ENCODE data around the gene MYZAP.

Gene MYZAP

GRCh38 chr15:57697588-57697987, 105.9 kb downstream of the MYZAP start:
- no peak for DNase-seq (ENCODE audit: low spot score)

DNA sequence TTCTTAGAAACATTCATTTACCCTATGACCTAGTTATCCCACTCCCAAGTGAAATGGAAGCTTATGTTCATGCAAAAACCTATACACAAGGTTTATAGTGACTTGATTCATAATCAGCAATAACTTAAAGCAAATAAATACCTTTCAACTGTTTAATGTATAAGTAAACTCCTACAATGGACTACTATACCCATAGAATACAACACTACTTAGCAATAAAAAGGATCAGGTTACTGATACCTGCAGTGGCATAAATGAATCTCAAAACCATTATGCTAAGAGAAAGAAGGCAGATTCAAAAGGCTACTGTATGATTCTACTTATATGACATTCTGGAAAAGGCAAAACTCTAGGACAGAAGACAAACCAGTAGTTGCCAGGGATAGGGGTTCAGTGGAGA, 106.5 kb downstream of the MYZAP start:
- DNase-seq (ENCODE audit: low spot score), result no peak

- DNase-seq (ENCODE audit: low spot score), result no peak
These were observed 107.3 kb downstream of the MYZAP start for GRCh38 chr15:57698991-57699390.

- DNase-seq (ENCODE audit: low spot score), result no peak
These were observed 111.7 kb downstream of the MYZAP start for GRCh38 chr15:57703387-57703786.

DNA sequence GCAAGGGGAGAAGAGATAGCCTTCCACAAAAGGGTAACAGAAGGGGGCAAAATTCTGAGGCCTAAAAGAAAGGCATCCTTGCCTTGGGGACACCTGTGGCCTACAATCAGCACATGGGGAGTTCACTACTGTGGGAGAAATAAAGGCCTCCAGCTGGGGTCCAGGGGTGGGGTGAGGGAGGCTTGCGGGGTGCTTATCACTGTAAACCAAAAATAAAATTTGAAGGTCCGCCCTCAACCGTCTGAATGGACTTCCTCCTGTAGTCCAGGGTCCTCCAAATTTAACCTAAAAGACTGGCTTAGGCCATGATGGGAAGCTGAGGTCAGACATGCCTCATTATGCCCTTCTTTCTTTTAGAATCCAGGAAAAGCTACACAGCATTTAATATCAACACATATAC, 112.7 kb downstream of the MYZAP start:
- DNase-seq (ENCODE audit: low spot score), result no peak

DNA sequence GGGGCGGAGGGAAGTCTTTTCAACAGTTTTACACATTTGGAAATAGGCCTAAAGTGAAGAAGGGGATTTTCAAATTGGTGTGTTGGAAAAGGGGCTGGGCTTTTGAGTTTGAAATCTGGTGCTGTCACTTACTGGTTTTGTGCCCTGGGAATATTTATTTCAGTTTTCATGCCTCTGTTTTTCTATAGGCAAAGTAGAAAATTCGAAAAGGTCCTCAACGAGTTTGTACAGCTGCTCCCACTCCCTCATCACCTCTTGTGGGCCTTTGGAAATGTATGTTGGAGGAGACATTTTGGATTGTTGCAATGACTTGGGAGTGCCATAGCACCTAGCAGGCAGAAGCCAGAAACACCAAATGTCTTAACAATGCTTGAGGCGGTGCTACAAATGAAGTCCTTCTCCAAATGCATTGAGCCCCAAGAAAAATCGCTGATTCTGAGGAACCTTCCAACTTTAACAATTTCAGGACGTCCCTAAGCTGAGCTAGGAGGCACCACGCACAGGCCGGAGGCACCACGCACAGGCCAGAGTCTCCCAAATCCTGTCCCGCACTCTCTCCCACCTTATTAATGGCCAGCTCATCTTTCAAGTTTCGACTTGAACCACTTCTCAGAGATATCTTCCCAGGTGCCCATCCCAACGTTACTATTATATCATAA, 114.2 kb downstream of the MYZAP start:
- DNase-seq (ENCODE audit: low spot score), result no peak

DNA sequence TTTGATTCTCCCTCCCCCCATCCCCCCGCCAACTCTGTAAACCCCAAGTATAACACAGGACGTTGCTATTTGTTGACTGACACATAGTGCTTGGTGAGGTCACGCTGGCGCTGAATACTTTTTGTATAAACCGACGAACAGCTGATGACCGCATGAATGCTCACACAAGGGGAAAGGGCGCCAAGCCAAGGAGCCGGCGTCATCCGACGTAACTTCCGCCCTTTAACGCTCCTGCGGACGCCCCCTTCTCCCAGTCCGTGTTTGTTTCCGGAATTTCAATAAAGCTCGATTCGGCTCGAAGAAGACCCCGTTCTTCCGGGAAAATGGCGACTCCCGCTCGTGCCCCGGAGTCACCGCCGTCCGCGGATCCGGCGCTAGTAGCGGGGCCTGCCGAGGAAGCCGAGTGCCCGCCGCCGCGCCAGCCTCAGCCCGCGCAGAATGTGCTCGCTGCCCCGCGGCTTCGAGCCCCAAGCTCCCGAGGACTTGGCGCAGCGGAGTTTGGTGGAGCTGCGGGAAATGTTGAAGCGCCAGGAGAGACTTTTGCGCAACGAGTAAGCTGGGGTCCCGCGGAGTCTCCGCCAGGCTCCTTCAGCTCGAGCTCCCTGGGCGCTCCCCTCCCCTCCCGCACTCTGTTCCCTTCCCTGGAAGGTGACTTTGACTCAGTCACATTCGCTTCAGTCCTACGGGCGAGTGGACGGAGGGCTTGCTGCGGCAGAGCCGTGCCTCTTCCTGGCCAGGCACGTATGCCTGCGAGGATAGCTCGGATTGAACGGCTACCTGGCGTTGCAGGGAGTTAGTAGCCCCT, 114.9 kb downstream of the MYZAP start, which contains the start of gene POLR2M:
Gene POLR2M, plus strand, starts transcription at position 310 of the 805 bp plus-strand sequence. Its CDS starts 129 bp downstream, at position 439.
- DNase-seq (ENCODE audit: low spot score), result peak; percentile 94

DNA sequence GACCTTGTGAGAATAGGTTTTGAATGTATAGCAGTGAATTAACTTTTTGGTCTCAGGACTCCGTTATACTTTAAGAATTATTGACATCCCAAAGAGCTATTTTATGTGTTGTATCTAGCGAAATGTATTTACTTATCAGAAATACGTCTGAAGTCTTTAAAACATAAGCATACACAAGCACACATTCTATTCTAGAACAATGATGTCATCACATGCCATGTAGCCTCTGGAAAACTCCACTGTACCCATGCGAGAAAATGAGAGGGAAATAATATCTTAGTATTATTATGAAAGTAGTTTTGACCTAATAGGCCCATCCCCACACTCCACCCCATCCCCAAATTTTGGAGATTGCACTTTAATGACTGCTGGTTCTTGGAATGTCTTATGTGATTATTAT, 116.3 kb downstream of the MYZAP start:
- no peak for DNase-seq (ENCODE audit: low spot score)

DNA sequence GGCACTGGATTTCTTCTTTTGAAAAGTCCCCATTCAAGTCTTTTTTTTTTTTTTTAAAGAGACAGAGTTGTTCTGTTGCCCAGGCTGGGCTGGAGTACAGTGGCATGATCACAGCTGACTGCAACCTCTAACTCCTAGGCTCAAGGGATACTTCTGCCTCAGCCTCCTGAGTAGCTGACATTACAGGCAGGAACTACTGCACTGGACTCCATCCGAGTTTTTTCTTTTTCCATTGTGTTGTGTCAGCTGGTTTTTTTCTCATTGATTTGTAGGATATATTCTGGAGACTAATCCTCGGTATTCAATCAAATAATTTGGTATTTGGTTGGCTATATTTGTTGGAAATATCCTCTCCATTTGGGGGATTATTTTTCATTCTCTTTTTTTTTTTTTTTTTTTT, 126.6 kb downstream of the MYZAP start:
- no peak for DNase-seq (ENCODE audit: low spot score)

- DNase-seq (ENCODE audit: low spot score), result no peak
These were observed 129.2 kb downstream of the MYZAP start for GRCh38 chr15:57720867-57721266.

DNA sequence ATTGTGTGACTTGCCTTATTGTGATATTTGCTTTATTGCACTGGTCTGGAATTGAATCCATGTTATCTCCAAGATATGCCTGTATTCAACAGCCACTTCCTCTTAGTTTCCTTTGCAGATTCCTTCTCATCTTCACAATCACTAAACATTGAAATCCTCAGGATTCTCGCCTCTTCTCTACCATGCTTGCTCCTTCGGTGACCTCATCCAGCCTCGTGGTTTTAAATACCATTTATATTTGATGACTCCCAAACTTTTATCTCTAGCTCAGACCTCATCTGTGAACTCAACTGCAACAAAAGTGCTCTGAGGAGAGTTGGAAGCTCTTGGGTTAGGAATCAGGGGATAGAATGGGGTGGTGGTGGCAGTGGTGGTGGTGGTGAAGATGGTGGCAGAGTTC, 134.7 kb downstream of the MYZAP start:
- DNase-seq (ENCODE audit: low spot score), result no peak

- DNase-seq (ENCODE audit: low spot score), result no peak
These were observed 135.3 kb downstream of the MYZAP start for GRCh38 chr15:57727031-57727430.

DNA sequence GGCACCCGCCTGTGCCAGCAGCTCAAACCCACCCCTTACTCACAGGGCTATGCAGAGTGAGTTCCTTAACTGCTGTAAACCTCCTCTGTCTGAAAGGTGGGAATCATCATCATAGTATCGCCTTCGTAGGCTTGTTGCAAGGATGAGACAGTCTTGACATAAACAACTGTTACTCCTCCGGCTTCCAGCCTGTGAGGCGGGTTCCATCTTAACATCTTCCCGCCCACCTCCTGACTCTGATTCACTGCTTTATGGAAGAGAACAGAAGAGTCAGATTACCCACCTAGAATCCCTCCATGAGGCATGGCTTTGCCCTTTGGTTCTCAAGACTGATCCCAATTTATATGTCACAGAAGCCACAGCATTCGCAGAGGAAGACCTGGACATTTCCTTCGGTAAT, 136.7 kb downstream of the MYZAP start:
- no peak for DNase-seq (ENCODE audit: low spot score)

DNA sequence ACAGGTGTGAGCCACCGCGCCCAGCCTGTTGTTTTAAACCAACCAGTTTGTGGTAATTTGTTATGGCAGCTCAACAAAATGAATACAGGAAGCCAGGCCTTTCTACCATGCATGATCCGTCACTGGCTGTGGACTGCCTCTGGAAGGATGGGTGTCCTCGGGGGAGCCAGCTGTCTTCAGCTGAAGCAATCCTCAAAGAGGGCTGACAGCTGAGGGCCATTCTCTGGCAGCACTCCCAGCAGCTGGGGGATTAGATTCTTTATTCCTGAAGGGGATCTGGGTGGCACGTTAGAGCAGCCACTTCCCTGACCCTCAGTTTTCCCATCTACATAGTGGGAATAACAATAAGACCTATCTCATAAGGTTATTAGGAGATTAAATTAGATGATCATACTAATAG, 139.2 kb downstream of the MYZAP start:
- no peak for DNase-seq (ENCODE audit: low spot score)

DNA sequence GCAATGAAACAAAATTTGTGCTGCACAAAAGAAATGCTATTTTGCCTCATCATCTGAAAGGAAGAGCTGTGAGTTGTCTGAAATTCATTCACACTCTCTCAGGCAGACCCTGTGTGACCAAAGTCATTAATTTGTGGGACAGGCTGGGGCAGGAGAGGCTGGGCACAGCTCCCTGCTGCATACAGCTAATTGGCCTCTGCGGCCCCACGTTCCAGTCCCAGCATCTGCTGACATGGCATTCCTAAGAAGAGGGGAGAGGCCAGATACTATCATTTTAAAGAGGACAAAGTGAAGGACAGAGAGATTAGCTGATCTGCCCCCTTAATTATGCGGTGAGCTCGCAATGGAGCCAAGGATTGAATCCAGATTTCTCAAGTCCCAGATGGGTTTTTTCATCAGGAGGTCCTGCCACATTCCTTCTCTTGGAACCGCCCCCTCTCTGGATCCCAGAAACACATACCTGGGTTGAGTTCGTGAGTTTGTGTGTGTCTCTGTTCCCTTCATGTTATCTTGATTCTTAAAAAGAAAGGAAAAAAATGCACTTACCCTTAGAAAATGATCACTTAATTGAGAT, 139.9 kb downstream of the MYZAP start:
- DNase-seq (ENCODE audit: low spot score), result no peak

DNA sequence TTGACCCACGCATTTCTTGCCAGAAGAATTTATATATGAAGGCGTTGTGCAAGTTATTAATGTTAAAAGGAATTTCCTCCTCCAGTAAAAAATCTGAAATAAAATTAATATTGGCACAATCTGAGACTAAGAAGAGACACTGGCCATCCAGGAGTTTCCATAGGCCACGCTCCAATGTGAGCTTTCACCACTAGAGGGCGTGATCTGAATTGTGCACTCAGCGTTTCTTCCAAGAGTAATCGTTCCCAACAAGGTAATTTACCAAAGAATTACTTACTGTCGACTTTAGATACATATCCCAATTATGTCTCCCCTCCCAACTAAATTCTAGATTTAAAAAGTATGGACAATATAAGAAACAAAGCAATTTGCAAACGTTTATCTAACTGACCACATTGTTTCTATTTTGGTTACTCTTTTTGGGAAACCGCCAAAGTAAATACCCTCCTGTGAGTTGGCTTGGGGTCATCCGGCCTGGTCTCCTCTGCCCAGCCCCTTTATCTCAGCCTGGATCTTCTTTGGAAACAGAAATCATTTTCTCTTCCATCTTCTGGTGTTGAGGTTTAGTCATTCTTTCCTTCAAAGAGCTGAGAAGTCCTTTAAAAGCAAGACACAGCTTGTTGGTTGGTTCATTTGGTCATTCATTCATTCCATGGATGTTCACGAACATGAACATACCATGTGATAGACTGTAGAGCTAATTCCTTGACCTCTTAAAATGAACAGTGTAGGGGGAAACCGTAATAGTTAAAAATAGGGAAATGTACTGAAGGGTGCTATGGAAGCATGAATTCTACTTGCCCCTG, 141.0 kb downstream of the MYZAP start:
- peak; percentile 53 for DNase-seq (ENCODE audit: low spot score)

DNA sequence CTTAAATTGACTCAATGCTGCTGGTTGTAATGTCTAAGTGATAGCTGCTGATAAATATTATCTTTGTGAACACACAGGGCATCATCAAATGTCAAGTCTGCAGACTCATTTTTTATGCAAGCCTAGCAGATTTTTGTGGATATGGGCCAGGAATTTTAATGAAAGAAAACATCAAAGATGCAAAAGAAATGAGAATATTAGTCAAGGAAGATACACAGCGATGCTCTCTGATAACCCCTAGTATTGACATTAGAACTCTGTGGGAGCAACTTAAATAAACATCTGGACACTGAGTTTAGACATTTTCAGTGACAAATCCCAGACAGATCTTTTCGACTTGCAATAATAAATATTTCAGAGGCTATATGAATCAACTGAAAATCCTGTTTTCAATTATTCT, 143.2 kb downstream of the MYZAP start:
- no peak for DNase-seq (ENCODE audit: low spot score)

Measured in activated CD4-positive, alpha-beta T cell treated with anti-CD3 and anti-CD28 coated beads, Interleukin-2, Interleukin-4, amounts not matched to agents 100 ng/mL and 50 ng/mL, durations not matched to agents 16 hours and 8 hours (primary cell).